Measurements from ENCODE around the gene DOLPP1. TPM values are rescaled to one million over a fixed set of nuclear protein-coding genes. Genes with fewer than 3 reads are reported as not detected.

The DOLPP1 gene
- total and polyA plus RNA-seq, 2 of the 13 experiments (the other 11 are each of a cell fraction or from before 2014, with no cell fraction given), result 21.0 to 34.1 TPM

GRCh38 chr9:129037767-129038098 lies 43.2 kb upstream of the DOLPP1 start:
- no peaks in the 10 kb centered on the region for H4K20me1 ChIP-seq (ENCODE audit: insufficient read depth, low read length)
- peaks cover 6% of the 10 kb centered on the region for H3K79me2 ChIP-seq (ENCODE audit: insufficient read depth, low read length)
- peak overlapping the region; percentile 73 to 97 (median 96) for H3K4me3 ChIP-seq (replicated peaks in 1 of 3; ENCODE audit: insufficient read depth in 1 of 3, low read depth in 2 of 3, low read length in 3 of 3)
- ATAC-seq (peak; percentile 7), DNase-seq (ENCODE audit: low spot score) (no peak), FAIRE-seq (no peak)
- in situ Hi-C loops (cut with HindIII; ENCODE audit: extremely low pct_ligation_motif_present, low pct_unique_long_range_greater_than_20kb), result no loop called here
- H3K4me1 ChIP-seq (ENCODE audit: insufficient read depth, low read length), result peaks cover 27% of the 10 kb centered on the region
- no TSS peak for BruUV-seq (replicated peaks)
- no peak overlapping the region for H2AFZ ChIP-seq (ENCODE audit: low read length)
- intact Hi-C loops (cut with micrococcal nuclease; ENCODE audit: unreplicated experiment), result loop anchor here (5.0 kb wide), 1 partner anchor 45 kb away; the partner anchor contains the start of gene DOLPP1
- H3K36me3 ChIP-seq (replicated peaks in 1 of 2; ENCODE audit: control insufficient read depth in 1 of 2, insufficient read depth in 2 of 2, low read length in 2 of 2), result peaks cover 3 to 14% of the 10 kb centered on the region in 2 experiments; a peak in 4 of 5 replicates
- ChIA-PET POLR2A (interaction anchor here (1.0 to 2.5 kb wide), 3 partner anchors 9 to 220 kb away, joined by 3 to 13 read pairs (median 6); partner anchors contain the start of genes DOLPP1, ENDOG and SH3GLB2), CTCF (ENCODE audit: low intra/inter-chr PET ratio, low total read pairs) (no interaction called here)
- H3K27ac ChIP-seq (ENCODE audit: extremely low read length, insufficient read depth, low read length), result peak overlapping the region; percentile 43
- no peaks in the 10 kb centered on the region; a peak in 1 of 5 replicates for H3K27me3 ChIP-seq (ENCODE audit: control insufficient read depth in 1 of 2, insufficient read depth in 2 of 2, low read length in 2 of 2)
- TF ChIP-seq ZNF589 (CRISPR knock-in tag; conservative IDR thresholded peaks at IDR 0.05) (0 out of 2 replicates have a peak, but pooled peaks have one; percentile 16), SIN3A (IDR thresholded peaks at IDR 0.05; ENCODE audit: borderline replicate concordance, low read depth, low read length) (0 out of 2 replicates have a peak, but pooled peaks have one; percentile 5), ZNF687 (CRISPR knock-in tag; IDR thresholded peaks at IDR 0.05) (peak; percentile 20; the same call in 1 of the 2 replicates), HCFC1 (IDR thresholded peaks at IDR 0.05; ENCODE audit: low read depth, low read length) (no peak)
- WGBS (ENCODE audit: low lambda C conversion rate), result 6% methylated on average over 2 of the region's 6 CpGs
- no peaks in the 10 kb centered on the region for H3K9me3 ChIP-seq (ENCODE audit: low read length)
- peak overlapping the region; percentile 67 for H3K9ac ChIP-seq (ENCODE audit: insufficient read depth, low read depth, low read length)
- peak overlapping the region; percentile 94 for H3K4me2 ChIP-seq (ENCODE audit: low read depth, low read length)

All from HepG2 (cell line).